Fibroblast of lung (primary cell): Measurements from ENCODE around the gene EYA2.

Experiments
- EZH2 ChIP-seq: IDR thresholded peaks from 2 replicates; pipeline ENCODE4 v1.5.1; 2012; ENCODE audit warnings: low read length, control low read depth, mild to moderate bottlenecking; ENCODE audit errors: missing control alignments
- TF ChIP-seq, protein P1 (sequence below), 2 donors: IDR thresholded peaks in 1 of 2; conservative IDR thresholded peaks in 1 of 2; 1 replicate in 1 of 2; 2 replicates in 1 of 2; pipeline ENCODE4 v1.5.1; 2011 to 2012; ENCODE audit warnings: low read length in 2 of 2, control low read depth in 1 of 2, inconsistent platforms in 1 of 2, low read depth in 1 of 2, mild to moderate bottlenecking in 1 of 2

DNA sequence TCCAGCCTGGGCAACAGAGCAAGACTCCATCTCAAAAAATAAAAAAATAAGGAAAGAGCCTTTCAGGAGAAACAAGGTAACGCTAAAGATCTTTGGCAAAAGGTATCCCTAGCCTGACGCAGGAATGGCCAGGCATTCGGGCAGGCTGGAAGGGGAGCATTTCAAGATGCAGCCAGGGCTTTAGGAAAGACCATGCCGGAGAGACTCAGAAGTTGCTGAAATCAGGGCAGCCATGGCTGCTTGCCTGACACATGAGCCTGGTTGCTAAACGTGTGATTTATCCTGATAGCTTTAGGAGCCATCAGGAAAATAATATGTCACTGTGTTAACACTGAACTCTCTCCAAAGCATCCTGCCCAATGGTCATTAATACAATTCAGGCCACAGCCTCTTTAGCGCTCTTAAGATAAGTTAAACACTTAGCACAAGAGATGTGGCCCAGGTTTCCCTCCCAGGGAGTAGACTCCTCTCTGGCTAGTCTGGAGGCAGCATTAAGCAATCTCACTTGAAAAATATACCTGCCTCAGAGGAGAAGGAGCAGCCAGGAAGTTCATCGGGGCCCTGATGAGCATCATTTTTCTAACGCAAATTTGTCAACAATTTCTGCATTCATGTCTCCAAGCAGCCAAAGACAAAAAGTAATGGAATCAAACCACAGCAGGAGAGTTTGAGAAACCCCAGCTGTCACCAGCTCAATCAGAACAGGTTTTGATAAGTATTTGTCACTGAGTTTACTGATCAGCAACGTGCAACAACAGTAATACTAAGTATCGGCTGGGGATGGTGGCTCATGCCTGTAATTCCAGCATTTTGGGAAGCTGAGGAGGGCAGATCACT is 261.9 kb downstream of the EYA2 start:
- TF ChIP-seq, protein P1, sequence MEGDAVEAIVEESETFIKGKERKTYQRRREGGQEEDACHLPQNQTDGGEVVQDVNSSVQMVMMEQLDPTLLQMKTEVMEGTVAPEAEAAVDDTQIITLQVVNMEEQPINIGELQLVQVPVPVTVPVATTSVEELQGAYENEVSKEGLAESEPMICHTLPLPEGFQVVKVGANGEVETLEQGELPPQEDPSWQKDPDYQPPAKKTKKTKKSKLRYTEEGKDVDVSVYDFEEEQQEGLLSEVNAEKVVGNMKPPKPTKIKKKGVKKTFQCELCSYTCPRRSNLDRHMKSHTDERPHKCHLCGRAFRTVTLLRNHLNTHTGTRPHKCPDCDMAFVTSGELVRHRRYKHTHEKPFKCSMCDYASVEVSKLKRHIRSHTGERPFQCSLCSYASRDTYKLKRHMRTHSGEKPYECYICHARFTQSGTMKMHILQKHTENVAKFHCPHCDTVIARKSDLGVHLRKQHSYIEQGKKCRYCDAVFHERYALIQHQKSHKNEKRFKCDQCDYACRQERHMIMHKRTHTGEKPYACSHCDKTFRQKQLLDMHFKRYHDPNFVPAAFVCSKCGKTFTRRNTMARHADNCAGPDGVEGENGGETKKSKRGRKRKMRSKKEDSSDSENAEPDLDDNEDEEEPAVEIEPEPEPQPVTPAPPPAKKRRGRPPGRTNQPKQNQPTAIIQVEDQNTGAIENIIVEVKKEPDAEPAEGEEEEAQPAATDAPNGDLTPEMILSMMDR (conservative IDR thresholded peaks at IDR 0.05 in 1 of 2, IDR thresholded peaks at IDR 0.05 in 1 of 2; ENCODE audit: low read depth in 1 of 2, low read length in 2 of 2) = no peak
- TF ChIP-seq EZH2 = no peak
